Ishikawa (cell line): Measurements from ENCODE around the gene PER1.

ENCODE experiments used
- CEBPB ChIP-seq: IDR thresholded peaks from 2 replicates; pipeline ENCODE4 v1.6.1; 2012
- CREB1 ChIP-seq: IDR thresholded peaks from 2 replicates; pipeline ENCODE4 v1.6.1; 2012; ENCODE audit warnings: low read depth
- EGR1 ChIP-seq: IDR thresholded peaks from 2 replicates; pipeline ENCODE4 v1.6.1; 2012
- EP300 ChIP-seq: IDR thresholded peaks from 2 replicates; pipeline ENCODE4 v1.6.1; 2012; ENCODE audit warnings: borderline replicate concordance
- FOXM1 ChIP-seq: IDR thresholded peaks from 2 replicates; pipeline ENCODE4 v1.6.1; 2012; ENCODE audit warnings: low read depth, borderline replicate concordance
- MAX ChIP-seq: IDR thresholded peaks from 2 replicates; pipeline ENCODE4 v1.6.1; 2012
- RAD21 ChIP-seq: IDR thresholded peaks from 2 replicates; pipeline ENCODE4 v1.6.1; 2012; ENCODE audit warnings: low read depth
- REST ChIP-seq: IDR thresholded peaks from 2 replicates; pipeline ENCODE4 v1.6.1; 2012; ENCODE audit warnings: low read depth, mild to moderate bottlenecking
- TAF1 ChIP-seq: IDR thresholded peaks from 2 replicates; pipeline ENCODE4 v1.6.1; 2012; ENCODE audit warnings: low read depth, mild to moderate bottlenecking
- TCF12 ChIP-seq: IDR thresholded peaks from 2 replicates; pipeline ENCODE4 v1.6.1; 2012; ENCODE audit warnings: low read depth
- TEAD4 ChIP-seq: IDR thresholded peaks from 2 replicates; pipeline ENCODE4 v1.6.1; 2012
- YY1 ChIP-seq: IDR thresholded peaks from 2 replicates; pipeline ENCODE4 v1.6.1; 2012; ENCODE audit warnings: low read depth

DNA sequence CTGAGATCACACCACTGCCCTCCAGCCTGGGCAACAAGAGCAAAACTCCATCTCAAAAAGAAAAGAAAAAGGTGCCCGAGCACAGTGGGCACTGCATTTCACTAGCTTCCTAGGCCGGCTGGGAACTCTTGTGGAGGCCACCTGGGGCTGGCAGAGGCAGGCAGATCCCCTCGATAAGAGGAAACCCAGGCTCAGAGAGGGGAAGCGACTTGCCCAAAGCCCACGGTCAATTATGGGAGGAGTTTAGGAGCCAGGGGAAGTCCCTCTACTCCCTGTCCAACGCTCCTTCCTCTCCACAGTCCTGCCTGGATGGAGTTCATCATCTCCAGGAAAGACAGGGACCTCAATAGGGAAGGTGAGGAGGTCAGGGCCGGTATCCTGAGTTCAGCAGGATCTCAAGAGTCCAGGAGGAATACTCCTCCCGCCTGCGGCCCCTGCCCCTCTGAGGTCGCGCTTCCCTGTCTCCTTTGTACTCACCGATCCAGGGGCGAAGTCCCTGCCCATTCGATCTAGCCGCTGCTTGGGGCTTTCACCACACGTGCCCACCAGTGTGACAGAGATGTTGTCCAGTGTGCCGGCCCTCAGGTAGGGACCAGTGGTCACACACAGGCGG lies 34.7 kb downstream of the PER1 start:
- no peak for TF ChIP-seq CEBPB
- TF ChIP-seq EP300: no peak
- no peak for TF ChIP-seq RAD21
- TF ChIP-seq CREB1: no peak
- TF ChIP-seq YY1: no peak
- TF ChIP-seq REST: no peak
- no peak for TF ChIP-seq TEAD4
- no peak for TF ChIP-seq FOXM1
- TF ChIP-seq MAX: no peak
- no peak for TF ChIP-seq TCF12
- no peak for TF ChIP-seq EGR1
- TF ChIP-seq TAF1: no peak
